Ovary (tissue), 3 donors: ENCODE measurements around the gene ADCYAP1R1.

Experiments
- EP300 ChIP-seq: sonication (generic); formaldehyde crosslinking; IDR thresholded peaks from one replicate; pipeline ENCODE4 v1.6.1; 2017; ENCODE audit warnings: antibody characterized with exemption
- POLR2A ChIP-seq: fragments of 450-650 bp; IDR thresholded peaks from one replicate; pipeline ENCODE4 v1.6.1; 2017; ENCODE audit warnings: antibody characterized with exemption, mild to moderate bottlenecking, moderate library complexity
- TF ChIP-seq, protein P1 (sequence below), 3 donors: fragments of 450-650 bp in 2 of 3; fragments of 200-600 bp in 1 of 3; IDR thresholded peaks; one replicate each; pipeline versions ENCODE4 v1.5.1 to v1.8.0; 2016 to 2022; ENCODE audit warnings: antibody characterized with exemption in 3 of 3, mild to moderate bottlenecking in 1 of 3
- donor health status: DM: no; HTN: no; CAD: no.

DNA sequence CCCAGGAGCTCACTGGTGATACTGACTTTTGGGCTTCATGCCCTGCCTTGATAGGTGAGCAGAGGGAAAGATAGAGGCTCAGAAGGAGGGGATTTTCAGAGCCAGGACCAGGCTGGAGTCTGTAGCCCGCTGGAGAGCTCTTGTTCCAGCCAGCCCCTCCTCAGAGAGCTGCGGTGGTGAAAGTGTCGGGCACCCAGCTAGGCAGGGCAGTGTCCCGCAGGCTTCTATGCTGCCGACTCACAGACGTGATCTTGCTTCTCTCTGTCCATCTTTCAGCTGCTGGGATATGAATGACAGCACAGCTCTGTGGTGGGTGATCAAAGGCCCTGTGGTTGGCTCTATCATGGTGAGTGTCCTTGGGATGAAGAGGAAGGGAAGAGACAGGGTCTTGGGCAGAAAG is 35.2 kb downstream of the ADCYAP1R1 start:
- TF ChIP-seq POLR2A (no peak), EP300 (no peak)
- TF ChIP-seq, protein P1, sequence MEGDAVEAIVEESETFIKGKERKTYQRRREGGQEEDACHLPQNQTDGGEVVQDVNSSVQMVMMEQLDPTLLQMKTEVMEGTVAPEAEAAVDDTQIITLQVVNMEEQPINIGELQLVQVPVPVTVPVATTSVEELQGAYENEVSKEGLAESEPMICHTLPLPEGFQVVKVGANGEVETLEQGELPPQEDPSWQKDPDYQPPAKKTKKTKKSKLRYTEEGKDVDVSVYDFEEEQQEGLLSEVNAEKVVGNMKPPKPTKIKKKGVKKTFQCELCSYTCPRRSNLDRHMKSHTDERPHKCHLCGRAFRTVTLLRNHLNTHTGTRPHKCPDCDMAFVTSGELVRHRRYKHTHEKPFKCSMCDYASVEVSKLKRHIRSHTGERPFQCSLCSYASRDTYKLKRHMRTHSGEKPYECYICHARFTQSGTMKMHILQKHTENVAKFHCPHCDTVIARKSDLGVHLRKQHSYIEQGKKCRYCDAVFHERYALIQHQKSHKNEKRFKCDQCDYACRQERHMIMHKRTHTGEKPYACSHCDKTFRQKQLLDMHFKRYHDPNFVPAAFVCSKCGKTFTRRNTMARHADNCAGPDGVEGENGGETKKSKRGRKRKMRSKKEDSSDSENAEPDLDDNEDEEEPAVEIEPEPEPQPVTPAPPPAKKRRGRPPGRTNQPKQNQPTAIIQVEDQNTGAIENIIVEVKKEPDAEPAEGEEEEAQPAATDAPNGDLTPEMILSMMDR (IDR thresholded peaks at IDR 0.05) = no peak
